ENCODE results near the gene TNFAIP8L1. TPM values are rescaled to one million over a fixed set of nuclear protein-coding genes. Genes with fewer than 3 reads are reported as not detected.
A peak's percentile ranks its signal among the peaks of the same experiment; 100 is the strongest.

TNFAIP8L1 gene
- total and polyA plus RNA-seq, 4 donors, result 12.1 to 22.0 (median 15.7) TPM

DNA sequence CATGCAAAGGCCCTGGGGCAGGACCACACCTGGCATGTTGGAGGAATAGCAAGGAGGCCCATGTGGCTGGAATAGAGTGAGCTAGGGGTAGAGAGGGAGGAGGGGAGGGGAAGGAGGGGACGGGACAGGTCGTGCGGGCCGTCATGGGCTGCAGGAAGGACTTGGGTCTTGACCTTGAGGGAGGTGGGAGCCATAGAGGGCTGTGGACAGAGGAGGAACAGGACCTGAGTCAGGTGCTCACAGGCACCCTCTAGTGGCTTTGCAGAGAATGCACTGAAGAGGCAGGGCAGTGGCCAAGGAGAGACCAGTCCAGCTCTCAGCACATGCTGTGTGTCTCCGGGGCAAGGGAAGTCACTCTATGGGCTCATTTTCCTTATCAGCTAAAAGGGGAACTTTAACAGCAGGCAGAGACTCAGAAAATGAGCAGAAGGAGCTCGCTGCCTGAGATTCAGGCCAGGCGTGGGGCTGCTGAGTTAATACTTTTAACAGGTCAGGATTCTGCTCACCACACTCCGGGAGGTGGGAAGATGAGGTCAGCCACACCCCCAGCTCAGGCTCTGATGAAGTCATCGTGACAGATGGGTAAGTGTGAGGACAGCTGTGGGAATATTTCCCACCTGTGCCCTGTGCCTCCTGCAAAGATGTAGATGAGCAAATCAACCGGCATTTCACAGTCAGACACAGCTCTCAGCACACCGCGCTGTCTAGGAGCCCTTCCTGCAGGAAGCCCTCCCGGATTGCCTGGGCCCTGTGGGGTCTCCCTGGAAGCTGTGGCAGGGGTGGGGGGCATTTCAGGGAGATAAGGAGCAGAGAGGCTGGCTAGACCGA, 6.0 kb upstream of the TNFAIP8L1 start:
- Histone ChIP-seq H3K36me3 (ENCODE audit: control insufficient read depth in 4 of 4, insufficient read depth in 4 of 4, low read length in 4 of 4) (no peaks in the 10 kb centered on the region), H3K4me1 (ENCODE audit: control insufficient read depth in 5 of 5, insufficient read depth in 5 of 5, low read length in 5 of 5) (peaks cover 0 to 6% (median 0%) of the 10 kb centered on the region in 5 donors), H3K4me3 (no peak overlapping the region), H3K27me3 (ENCODE audit: control insufficient read depth in 3 of 3, insufficient read depth in 3 of 3, low read length in 2 of 3) (no peaks in the 10 kb centered on the region), H3K9ac (ENCODE audit: insufficient read depth in 1 of 2, low read length in 2 of 2) (no peak overlapping the region), H3K9me3 (ENCODE audit: control insufficient read depth in 4 of 4, insufficient read depth in 3 of 4, low read length in 3 of 4) (no peaks in the 10 kb centered on the region), H3K27ac (ENCODE audit: low read depth in 1 of 2, low read length in 1 of 2) (no peak overlapping the region)
- TF ChIP-seq, protein P1, sequence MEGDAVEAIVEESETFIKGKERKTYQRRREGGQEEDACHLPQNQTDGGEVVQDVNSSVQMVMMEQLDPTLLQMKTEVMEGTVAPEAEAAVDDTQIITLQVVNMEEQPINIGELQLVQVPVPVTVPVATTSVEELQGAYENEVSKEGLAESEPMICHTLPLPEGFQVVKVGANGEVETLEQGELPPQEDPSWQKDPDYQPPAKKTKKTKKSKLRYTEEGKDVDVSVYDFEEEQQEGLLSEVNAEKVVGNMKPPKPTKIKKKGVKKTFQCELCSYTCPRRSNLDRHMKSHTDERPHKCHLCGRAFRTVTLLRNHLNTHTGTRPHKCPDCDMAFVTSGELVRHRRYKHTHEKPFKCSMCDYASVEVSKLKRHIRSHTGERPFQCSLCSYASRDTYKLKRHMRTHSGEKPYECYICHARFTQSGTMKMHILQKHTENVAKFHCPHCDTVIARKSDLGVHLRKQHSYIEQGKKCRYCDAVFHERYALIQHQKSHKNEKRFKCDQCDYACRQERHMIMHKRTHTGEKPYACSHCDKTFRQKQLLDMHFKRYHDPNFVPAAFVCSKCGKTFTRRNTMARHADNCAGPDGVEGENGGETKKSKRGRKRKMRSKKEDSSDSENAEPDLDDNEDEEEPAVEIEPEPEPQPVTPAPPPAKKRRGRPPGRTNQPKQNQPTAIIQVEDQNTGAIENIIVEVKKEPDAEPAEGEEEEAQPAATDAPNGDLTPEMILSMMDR (IDR thresholded peaks at IDR 0.05; ENCODE audit: control extremely low read depth, extremely low read depth), result peak; percentile 52
- peak; percentile 85 for ATAC-seq (ENCODE audit: insufficient read depth, low FRiP score)
- DNase-seq, result peak in 2 of 3 donors; percentile 40 to 41
- WGBS, 2 donors, result 34 to 36% methylated on average over 14 of the region's 14 CpGs

DNA sequence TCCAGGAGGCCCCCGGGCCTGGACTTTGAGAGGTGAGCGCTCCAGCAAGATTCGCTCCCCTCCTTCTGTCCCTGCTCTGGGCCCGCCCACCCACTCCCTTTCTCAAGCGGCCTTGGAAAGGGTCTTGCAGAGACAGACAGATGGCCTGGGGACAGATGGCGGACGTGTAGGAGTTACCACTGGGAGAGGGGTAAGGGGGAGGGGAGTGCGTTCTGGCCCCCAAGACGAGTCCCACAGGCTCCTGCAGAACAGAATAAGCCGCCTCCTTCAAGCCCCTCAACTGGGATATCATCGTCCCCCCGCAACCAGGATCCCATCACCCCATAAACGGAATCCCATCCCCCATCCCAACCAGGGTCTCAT, 3.6 kb upstream of the TNFAIP8L1 start:
- TF ChIP-seq, protein P1 (IDR thresholded peaks at IDR 0.05; ENCODE audit: control extremely low read depth, extremely low read depth), result no peak
- peak overlapping the region in 1 of 2 donors; percentile 23 for H3K9ac ChIP-seq (ENCODE audit: insufficient read depth in 1 of 2, low read length in 2 of 2)
- no peaks in the 10 kb centered on the region for H3K9me3 ChIP-seq (ENCODE audit: control insufficient read depth in 4 of 4, insufficient read depth in 3 of 4, low read length in 3 of 4)
- no peaks in the 10 kb centered on the region for H3K36me3 ChIP-seq (ENCODE audit: control insufficient read depth in 4 of 4, insufficient read depth in 4 of 4, low read length in 4 of 4)
- no peaks in the 10 kb centered on the region for H3K27me3 ChIP-seq (ENCODE audit: control insufficient read depth in 3 of 3, insufficient read depth in 3 of 3, low read length in 2 of 3)
- H3K4me1 ChIP-seq (ENCODE audit: control insufficient read depth in 5 of 5, insufficient read depth in 5 of 5, low read length in 5 of 5), result peaks cover 0 to 12% (median 0%) of the 10 kb centered on the region in 5 donors
- no peak overlapping the region for H3K4me3 ChIP-seq
- DNase-seq (no peak), ATAC-seq (ENCODE audit: insufficient read depth, low FRiP score) (no peak)
- WGBS, 2 donors, result 43 to 49% methylated on average over 13 of the region's 13 CpGs
- no peak overlapping the region for H3K27ac ChIP-seq (ENCODE audit: low read depth in 1 of 2, low read length in 1 of 2)

DNA sequence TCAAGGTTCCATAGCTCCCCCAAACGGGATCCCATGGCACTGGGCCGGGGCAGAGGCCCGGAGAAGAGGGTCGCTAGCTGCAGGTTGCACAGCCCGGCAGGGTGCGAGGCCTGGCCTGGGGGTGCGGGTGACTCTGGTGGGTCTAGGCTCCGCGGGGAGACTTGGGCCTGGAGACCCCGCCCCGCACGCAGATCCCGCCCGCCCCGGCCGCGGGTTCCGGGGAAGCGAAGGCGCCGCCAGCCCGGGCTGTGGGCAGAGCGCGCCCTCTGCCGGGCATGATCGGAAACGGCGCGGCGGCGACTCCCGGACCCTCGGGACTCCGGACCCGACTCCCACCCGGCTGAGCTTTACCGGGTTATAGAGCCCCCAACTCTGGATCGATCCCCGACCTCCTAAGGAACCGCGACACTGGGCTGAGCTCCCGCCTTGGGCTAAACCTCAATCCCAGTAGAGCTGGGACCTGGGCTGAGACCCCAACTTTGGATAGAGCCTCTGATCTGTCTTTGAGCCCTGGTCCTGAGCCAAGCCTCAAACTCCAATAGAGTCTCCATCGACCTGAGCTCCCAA, 3.1 kb upstream of the TNFAIP8L1 start:
- WGBS, 2 donors, result 1% methylated on average over 18 to 43 of the region's 43 CpGs
- no peak overlapping the region for H3K9ac ChIP-seq (ENCODE audit: insufficient read depth in 1 of 2, low read length in 2 of 2)
- H3K4me3 ChIP-seq, result peak overlapping the region; percentile 45
- DNase-seq (peak; percentile 70 to 80 (median 74)), ATAC-seq (ENCODE audit: insufficient read depth, low FRiP score) (peak; percentile 35)
- H3K27ac ChIP-seq (ENCODE audit: low read depth in 1 of 2, low read length in 1 of 2), result peak overlapping the region in 1 of 2 donors; percentile 52
- H3K9me3 ChIP-seq (ENCODE audit: control insufficient read depth in 4 of 4, insufficient read depth in 3 of 4, low read length in 3 of 4), result no peaks in the 10 kb centered on the region
- peaks cover 0 to 12% (median 0%) of the 10 kb centered on the region in 5 donors for H3K4me1 ChIP-seq (ENCODE audit: control insufficient read depth in 5 of 5, insufficient read depth in 5 of 5, low read length in 5 of 5)
- TF ChIP-seq, protein P1 (IDR thresholded peaks at IDR 0.05; ENCODE audit: control extremely low read depth, extremely low read depth), result peak; percentile 71
- peaks cover 0 to 2% (median 0%) of the 10 kb centered on the region in 4 donors for H3K36me3 ChIP-seq (ENCODE audit: control insufficient read depth in 4 of 4, insufficient read depth in 4 of 4, low read length in 4 of 4)
- H3K27me3 ChIP-seq (ENCODE audit: control insufficient read depth in 3 of 3, insufficient read depth in 3 of 3, low read length in 2 of 3), result no peaks in the 10 kb centered on the region
